T-helper 2 cell (primary cell): Measurements from ENCODE around the gene DUSP10.

Source experiments
- DNase-seq, 5 experiments: peaks; one replicate each; pipeline versions ENCODE4 v3.0.0 to v3.0.0-alpha.2; 2012 to 2022

DUSP10 gene

DNA sequence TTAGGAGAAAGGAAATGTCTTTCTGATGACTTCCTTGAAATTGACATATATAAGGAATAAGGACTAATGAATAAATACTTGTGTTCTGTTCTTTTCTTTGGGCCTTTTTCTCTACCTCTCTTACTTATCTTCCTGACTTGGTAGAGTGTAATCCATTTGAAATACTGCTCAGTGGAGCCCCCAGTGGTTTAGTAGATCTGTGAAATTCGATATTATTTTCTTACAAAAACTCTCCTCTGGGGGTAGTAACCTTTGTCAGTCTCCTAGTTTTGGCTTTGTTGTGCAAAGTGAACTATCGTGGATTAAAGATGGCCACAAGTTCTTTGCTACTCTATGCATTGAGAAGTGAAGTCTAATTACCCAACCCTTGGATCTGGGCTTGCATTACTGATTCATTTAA lies 48.8 kb downstream of the DUSP10 start:
- DNase-seq: peak in 1 of 5 experiments; percentile 34

DNA sequence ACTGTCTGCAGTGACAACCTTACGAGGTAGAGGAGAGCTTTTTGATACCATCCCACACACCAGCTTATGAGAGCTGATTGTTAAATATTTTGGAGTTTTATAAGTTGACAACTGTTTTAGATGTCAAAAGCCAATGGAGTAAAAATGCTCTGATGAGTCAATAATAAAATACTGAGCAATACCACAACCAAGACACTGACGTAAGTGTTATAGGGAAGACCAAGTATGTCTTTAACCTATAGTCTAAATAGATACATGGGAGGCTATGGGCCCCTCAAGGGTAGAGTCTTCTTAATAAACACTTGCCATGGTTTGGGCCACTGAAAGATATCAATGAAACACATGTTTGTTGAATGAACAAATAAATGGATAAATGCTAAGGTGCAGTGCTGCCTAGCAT lies 49.2 kb downstream of the DUSP10 start:
- peak in 1 of 5 experiments; percentile 67 for DNase-seq

DNA sequence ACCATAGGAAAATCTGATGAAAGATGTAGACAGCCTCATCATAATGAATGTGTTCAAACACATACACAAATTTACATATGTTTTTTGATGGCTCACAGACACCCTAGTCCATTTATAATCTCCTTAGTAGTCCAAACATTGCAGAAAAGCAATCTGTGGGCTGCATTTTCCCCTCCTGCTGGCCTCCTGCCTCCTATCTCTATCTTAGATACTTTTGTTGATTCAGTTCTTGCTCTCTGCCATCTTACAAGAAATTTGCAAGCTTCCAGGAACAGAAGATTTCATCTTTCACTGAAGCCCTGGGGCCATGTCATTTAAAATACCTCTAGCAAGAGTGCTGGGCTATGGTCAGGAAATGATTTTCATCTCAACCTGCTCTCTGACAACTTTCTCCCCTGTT lies 50.6 kb downstream of the DUSP10 start:
- no peak for DNase-seq

DNA sequence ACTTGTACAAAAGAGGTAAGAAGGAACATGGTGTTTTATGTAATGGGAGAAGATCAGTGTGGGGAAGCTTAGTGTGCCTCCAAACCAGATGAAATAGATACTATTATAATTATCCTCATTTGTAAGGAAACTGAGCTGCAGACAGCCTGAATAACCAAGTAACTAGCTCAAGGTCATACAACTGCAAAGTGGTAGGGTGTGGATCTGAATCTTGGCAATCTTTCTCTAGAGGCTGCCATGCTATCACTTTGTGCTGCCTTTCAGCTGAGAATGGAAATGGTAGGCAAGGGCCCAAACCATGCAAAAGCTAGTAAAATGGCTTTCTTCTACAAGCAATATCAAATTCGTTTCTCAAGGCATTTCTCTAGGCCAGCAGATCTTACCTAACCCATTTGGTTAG lies 51.0 kb downstream of the DUSP10 start:
- DNase-seq: no peak

DNA sequence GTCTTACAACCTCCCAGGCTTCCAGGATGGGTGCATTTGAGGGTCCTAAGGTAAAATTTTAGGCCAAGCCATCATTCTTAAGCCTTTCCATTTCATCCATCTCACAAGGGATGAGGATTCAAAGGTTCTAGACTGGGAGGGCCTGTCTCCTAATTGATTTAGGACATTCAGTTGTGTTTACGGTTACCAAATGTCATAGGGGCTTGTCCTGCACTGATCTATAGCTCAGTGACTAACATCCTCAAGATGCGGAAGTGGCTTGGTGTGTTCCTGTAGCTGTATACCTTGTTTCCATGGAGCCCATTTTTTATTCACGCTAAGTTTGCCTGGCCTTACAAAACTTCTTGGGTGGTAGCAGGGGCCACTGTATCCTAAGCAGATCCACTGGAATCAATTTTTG lies 52.8 kb downstream of the DUSP10 start:
- DNase-seq: peak in 2 of 5 experiments; percentile 13 to 40

DNA sequence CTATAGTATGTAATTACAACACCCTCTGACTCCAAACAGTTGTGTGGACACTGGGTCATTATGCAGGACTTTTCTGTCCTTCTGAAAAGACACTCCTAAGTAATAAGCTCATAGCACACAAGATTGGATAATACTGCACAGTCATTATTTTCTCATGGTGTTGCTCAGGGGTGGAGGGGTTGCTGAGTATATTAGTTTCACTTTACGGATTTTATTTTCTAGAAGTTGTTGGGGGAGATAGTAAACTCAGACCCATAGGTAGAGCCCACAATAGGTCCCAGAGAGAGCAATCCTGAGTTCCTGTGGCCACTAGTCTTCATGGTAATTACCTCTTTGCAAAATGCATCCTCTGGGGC lies 53.4 kb downstream of the DUSP10 start:
- DNase-seq: peak in 1 of 5 experiments; percentile 40

DNA sequence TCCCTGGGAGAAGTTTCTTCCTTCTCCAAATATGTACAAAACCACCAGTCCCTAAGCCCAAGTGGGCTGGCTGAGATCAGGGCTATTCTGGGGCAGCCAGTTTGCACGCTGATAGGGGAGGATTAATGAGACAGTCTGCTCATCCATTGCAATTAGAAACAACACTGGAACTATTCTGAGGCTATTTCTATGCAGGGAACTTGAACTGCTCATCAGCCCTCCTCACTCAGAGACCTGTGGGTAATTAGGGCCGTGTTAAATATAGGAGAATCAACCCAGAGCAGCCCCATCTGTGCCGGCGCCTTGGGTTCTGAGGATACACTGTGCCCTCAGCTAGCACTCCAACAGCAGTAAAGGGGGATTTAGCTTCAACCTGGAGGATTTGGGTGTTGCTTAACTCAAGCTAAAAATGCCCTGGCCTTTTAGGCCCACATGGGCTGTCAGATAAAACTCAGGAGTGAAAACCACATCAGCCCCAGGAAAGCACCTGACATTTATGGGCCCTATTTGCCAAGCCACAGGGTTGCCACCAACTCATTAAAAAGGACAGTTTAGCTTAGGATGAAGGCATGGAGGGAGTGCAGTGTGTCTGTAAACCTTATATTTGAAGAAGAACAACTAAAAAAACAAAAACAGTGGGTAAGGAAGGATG lies 53.9 kb downstream of the DUSP10 start:
- no peak for DNase-seq

DNA sequence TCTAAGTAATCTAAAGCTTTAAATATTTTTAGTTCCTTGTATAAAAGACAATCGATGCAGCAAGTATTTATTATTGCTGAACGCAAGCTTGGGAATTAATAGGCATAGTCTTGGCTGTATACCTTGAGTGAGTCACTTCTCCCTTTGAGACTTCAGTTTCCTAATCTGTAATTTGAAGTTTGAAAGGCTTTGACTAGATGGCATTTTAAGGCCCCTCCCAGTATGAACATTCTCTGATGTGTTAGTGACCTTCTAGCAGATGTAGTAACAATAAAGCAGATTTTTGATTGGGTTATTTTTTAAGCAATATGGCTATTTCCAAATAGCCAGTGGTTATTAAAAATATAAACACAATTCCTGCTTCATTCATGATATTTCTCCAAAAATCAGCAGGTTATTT lies 58.2 kb downstream of the DUSP10 start:
- no peak for DNase-seq

DNA sequence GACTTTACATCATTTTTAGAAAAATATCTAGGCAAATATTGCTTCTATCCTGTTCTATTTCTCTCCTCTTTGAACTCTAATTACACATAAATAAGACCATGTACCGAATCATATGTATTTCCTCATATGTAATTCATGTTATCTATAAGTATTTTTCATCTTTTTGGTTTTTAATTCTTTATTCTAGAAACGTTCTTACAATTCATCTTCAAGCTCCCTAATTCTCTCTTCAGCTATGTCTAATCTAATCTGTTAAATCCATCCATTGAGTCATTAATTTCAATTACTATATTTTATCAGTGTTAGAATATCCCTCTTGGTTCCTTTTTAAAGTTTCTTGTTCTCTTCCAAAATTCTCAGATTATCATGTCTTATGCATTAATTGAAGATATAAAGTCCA lies 61.8 kb downstream of the DUSP10 start:
- DNase-seq: no peak

DNA sequence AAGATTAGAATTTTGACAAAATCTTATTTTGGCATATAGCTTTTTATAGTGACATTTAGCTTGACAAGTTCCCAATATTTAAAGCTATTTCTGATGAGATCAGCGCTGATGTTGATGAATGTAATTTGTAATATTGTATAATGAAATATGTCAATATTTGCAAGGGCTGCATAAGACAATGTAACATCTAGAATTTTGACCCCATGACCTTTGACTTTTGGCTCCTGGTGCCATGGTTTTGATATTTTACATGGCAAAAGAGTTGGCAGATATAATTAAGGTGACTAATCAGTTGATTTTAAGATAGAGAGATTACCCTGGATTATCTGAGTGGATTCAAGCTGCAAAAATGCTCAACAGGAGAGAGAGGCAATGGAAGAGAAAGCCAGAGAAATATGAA lies 63.9 kb downstream of the DUSP10 start:
- no peak for DNase-seq

DNA sequence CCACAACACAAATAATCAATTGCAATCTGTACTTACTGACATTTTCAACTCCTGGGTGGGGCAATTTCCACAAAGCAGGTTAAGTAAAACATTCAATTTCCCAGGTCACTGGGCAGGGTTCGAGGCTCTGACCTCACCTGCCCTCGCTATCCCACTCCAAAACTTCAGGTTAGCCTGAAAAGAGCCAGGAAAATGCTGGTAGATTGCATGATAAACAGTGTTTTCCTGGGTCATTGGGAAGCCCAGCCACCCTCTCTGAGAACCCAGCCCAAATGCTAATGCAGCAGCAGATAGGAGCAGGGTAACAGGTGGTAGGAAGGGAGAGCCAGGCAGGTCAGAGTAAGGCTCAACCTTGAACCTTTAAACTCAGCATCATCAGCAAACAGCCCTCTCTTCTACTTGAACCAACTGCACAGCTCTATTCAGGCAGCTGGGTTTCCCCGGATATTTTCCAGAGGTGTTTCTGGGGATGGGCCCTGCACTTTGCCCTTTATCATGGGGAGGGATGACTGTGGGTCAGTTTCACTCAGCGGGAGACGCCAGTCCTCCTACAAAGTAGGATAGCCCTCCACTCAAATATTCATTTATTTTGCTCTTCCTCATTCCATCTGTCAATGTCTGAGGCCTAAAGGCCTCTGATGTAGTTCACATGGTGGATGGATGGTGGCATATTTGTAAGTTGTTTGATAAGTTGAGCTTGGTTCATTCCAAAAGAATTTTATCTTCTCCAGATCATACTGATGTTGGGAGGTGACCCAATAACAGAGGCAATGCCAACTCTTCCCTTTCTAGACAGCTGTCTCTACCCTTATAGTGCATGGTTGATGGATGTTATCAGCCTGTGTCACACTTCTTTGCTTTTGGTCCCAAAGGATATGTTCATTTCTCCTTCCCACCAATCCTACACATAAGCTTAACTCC lies 65.7 kb downstream of the DUSP10 start:
- no peak for DNase-seq

DNA sequence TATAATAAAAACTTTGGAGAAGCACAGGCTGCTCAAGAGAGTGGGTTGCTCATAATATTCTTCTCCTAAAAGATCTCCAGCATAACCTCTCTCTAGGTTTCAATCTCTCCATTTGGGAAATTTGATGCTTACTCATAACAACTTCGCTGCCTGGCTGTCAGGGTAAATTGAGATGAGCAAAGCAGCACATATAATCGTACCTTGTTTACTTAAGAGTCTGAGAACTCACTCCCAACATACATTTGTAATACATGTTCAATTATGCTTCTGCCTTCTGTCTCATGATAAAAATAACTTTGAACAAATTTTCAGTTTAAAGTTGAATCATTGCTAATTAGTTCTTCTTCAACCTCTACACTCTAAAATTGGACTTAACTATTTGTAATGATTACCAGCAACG lies 68.9 kb downstream of the DUSP10 start:
- no peak for DNase-seq

DNA sequence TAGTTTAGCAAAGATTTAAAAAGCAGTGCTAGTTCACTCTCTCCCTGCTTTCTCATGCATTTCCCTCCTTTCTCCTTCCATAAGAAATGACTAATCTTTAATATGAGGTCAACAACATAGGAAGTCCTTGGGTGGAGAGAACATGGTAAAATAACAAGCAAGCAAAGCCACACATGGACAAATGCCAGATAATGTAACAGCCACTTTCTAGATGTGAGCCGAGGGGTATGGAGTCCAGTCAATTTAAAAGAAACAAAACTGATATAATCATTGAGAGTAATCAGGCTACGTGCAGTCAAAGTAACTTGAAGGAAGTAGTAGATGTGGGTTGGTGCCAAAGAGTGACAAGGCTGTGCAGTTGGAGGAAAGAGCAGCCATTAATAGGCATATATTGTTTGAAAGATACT lies 69.6 kb downstream of the DUSP10 start:
- DNase-seq: peak in 1 of 5 experiments; percentile 59

DNA sequence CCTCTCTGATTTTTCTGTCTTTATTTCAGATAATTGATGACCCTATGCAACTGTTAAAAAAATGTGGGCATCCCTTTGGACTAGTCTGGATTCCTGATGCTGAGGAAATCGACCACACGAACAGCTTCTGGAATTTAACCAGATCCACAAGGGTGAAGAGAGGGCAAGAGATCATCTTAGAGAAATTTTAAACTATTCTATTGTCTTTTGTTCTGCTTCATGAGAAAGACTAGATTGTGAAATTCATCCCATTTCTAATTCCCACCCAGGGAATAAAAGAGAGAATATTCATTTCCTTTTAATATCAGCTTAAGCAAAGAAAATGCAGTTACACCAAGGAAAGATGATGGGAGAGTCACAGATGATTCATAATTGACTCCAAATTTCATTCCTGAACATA lies 71.8 kb downstream of the DUSP10 start:
- no peak for DNase-seq

DNA sequence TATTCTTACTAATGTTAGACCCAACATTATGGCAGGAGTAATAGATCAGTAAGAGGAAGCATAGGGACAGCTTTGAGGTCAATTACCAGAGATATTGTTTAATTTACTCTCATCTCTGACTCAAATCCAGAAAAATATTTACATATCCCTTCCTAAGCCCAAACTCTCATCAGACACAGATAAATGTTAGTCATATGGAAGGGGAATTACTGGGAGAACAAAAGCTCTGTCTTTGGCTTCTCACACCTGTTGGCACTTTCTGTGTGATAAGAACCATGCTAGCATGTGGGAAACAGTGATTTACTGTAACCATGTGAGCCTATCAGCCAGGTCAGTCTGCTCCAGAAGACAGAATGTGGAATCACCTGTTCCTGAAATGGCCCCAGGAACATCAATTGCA lies 72.4 kb downstream of the DUSP10 start:
- no peak for DNase-seq

DNA sequence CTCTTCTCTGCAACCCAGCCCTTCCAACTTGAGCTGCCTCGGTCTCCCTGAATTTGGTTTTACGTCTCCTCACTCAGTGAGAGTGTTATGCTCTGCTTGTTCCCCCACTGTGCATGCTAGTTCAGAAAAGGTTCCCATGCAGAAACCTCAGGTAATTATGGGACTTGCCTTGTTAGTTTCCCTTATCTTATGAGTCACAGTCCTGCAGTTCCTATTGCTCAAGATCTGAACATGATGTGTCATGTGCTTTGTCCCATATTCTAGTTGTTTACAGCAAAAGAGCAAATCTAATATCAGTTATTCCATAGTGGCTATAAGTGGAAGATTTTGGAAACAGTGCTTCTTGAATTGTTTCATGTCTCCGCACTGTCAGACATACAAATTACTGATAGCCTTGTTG lies 74.4 kb downstream of the DUSP10 start:
- peak in 1 of 5 experiments; percentile 32 for DNase-seq

DNA sequence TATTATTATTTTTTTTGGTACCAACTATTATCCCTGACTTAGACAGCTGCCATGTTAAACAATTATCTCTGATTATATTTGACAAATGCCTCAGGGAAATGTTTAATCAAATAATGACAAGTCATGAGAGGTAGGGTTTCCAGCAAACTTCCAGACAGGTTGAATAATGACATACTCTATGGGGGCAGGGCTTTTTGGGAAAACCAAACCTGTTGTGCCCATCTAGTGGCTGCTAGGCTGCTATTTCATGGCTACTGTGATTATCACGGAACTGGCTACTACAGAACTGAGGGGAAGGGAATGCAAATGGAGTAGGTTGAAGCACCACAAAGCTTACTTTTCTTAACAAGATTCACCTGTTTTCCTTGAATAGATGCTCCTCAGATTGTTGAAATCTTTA lies 77.6 kb downstream of the DUSP10 start:
- DNase-seq: no peak

DNA sequence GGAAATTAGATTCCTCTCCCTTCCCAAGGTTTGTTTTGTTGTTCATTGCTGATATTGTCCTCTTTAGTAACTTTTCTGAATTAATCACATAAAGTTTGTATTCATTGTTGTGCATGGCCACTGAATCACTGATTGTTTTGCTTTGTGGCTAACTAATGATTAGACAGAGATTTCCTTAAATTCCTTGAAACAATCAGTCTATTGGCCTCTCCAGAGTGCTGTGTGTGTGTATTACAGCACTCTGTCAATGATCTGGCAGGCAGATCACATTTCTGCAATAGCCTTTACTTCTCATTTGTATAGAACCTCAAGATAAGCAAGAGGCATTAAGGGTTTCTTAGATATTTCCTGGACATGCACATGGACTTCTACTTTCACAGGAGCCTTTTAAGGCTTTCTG lies 78.6 kb downstream of the DUSP10 start:
- DNase-seq: no peak

DNA sequence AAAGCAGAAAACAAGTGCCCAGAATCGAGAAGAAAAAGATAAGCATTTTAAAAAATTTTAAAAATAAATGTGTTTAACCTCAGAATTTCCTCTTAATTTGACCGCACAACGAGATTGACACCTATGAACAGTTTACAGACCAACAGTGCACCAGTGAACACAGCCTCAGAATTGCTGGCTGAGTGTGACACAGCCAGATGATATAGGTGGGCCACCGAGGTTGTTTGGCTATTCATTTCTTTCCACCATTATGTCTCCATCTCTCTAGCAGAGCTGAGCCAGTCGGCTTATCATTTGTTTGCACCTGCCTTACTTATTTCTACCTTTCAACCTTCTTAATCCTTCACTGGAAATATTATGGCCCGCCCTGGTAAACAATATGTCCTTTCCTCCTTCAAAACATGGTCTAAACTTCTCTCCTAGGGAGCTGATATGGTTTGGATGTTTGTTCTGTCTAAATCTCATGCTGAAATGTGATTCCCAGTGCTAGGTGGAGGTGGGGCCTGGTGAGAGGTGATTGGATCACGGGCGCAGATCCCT lies 86.1 kb downstream of the DUSP10 start:
- no peak for DNase-seq
